SU-DHL-6 (cell line): ENCODE data around the gene RYK.

Experiments used
- H2AFZ ChIP-seq: fragments of 200-600 bp; sonication (generic); 2 replicates; pipeline ENCODE4 v1.6.1; 2014; ENCODE audit warnings: low read depth, mild to moderate bottlenecking, moderate library complexity, mixed read lengths, antibody characterized with exemption, low read length; ENCODE audit not compliant: severe bottlenecking
- H3F3A ChIP-seq: fragments of 200-600 bp; shearing (Covaris generic); 2 replicates; pipeline ENCODE4 v1.6.0; 2016; ENCODE audit warnings: antibody characterized with exemption, mild to moderate bottlenecking; ENCODE audit not compliant: insufficient read depth
- H3K27ac ChIP-seq: fragments of 200-600 bp; sonication (generic); 2 replicates; pipeline ENCODE4 v1.5.1; 2016; ENCODE audit warnings: low read depth, mild to moderate bottlenecking, low read length, moderate library complexity, mixed read lengths
- H3K27me3 ChIP-seq: fragments of 200-600 bp; sonication (generic), shearing (Covaris generic); 2 replicates; pipeline ENCODE4 v1.6.0; 2014; ENCODE audit warnings: mild to moderate bottlenecking, low read length
- H3K36me3 ChIP-seq: fragments of 200-600 bp; sonication (generic); 2 replicates; pipeline ENCODE4 v1.6.1; 2014; ENCODE audit warnings: mild to moderate bottlenecking, low read length, mixed read lengths
- H3K4me2 ChIP-seq: fragments of 300-600, 200-600 bp; shearing (Covaris generic), sonication (generic); 2 replicates; pipeline ENCODE4 v1.6.0; 2014; ENCODE audit warnings: low read length, low read depth, mild to moderate bottlenecking; ENCODE audit not compliant: poor library complexity, severe bottlenecking
- H3K4me3 ChIP-seq: fragments of 200-600 bp; sonication (generic); 2 replicates; pipeline ENCODE4 v1.5.1; 2014; ENCODE audit warnings: antibody characterized with exemption, low read length, mild to moderate bottlenecking, mixed read lengths; ENCODE audit not compliant: insufficient read depth, poor library complexity, severe bottlenecking
- H3K79me2 ChIP-seq: fragments of 200-600 bp; sonication (generic); 2 replicates; pipeline ENCODE4 v1.6.1; 2014; ENCODE audit warnings: mild to moderate bottlenecking, low read length, moderate library complexity; ENCODE audit not compliant: insufficient read depth
- H3K9ac ChIP-seq: fragments of 200-600 bp; sonication (generic); 2 replicates; pipeline ENCODE4 v1.7.0; 2014; ENCODE audit warnings: mild to moderate bottlenecking, low read length
- H3K9me2 ChIP-seq: fragments of 200-600 bp; sonication (generic); replicated peaks from 2 replicates; pipeline ENCODE4 v1.6.1; 2014; ENCODE audit warnings: low read length; ENCODE audit not compliant: insufficient read depth
- H3K9me3 ChIP-seq: fragments of 200-600 bp; sonication (generic); 2 replicates; pipeline ENCODE4 v1.6.1; 2014; ENCODE audit warnings: low read length, mixed read lengths; ENCODE audit not compliant: insufficient read depth
- H4K20me1 ChIP-seq: fragments of 200-600 bp; sonication (generic); 2 replicates; pipeline ENCODE4 v1.6.1; 2014; ENCODE audit warnings: low read depth, mild to moderate bottlenecking, antibody characterized with exemption, low read length, moderate library complexity, mixed read lengths
- CTCF ChIP-seq: fragments of 200-600 bp; sonication (generic); IDR thresholded peaks from one replicate; pipeline ENCODE4 v1.5.1; 2017; ENCODE audit warnings: antibody characterized with exemption, mild to moderate bottlenecking, low read length, moderate library complexity; ENCODE audit not compliant: insufficient read depth, poor library complexity, severe bottlenecking
- EZH2phosphoT487 ChIP-seq: fragments of 200-600 bp; sonication (generic), shearing (Covaris generic); conservative IDR thresholded peaks from 2 replicates; pipeline ENCODE4 v1.6.1; 2018; ENCODE audit warnings: mild to moderate bottlenecking, antibody characterized with exemption, low read length, moderate library complexity, mixed read lengths

The RYK gene

GRCh38 chr3:134235577-134236076 is 15.0 kb downstream of the RYK start:
- H3K27ac ChIP-seq: no peak overlapping the region
- no peaks in the 10 kb centered on the region for H3K9me2 ChIP-seq
- no peaks in the 10 kb centered on the region for H3F3A ChIP-seq
- peaks cover 26% of the 10 kb centered on the region for H4K20me1 ChIP-seq
- TF ChIP-seq CTCF: no peak
- no peak for TF ChIP-seq EZH2phosphoT487
- no peaks in the 10 kb centered on the region for H3K9me3 ChIP-seq
- no peak overlapping the region for H3K4me3 ChIP-seq
- no peaks in the 10 kb centered on the region for H3K27me3 ChIP-seq
- no peak overlapping the region for H3K9ac ChIP-seq
- peaks cover 16% of the 10 kb centered on the region; the same call in 1 of the 2 replicates for H3K79me2 ChIP-seq
- no peaks in the 10 kb centered on the region for H3K36me3 ChIP-seq
- H3K4me2 ChIP-seq: no peak overlapping the region
- no peak overlapping the region for H2AFZ ChIP-seq

- TF ChIP-seq CTCF (no peak), EZH2phosphoT487 (no peak)
- H2AFZ ChIP-seq: no peak overlapping the region
- H3K79me2 ChIP-seq: peaks cover 16% of the 10 kb centered on the region; the same call in 1 of the 2 replicates
- no peaks in the 10 kb centered on the region for H3F3A ChIP-seq
- H3K4me2 ChIP-seq: no peak overlapping the region
- peaks cover 34% of the 10 kb centered on the region for H4K20me1 ChIP-seq
- no peaks in the 10 kb centered on the region for H3K9me3 ChIP-seq
- H3K4me3 ChIP-seq: no peak overlapping the region
- no peak overlapping the region for H3K27ac ChIP-seq
- H3K36me3 ChIP-seq: no peaks in the 10 kb centered on the region
- H3K27me3 ChIP-seq: no peaks in the 10 kb centered on the region
- no peaks in the 10 kb centered on the region for H3K9me2 ChIP-seq
- H3K9ac ChIP-seq: no peak overlapping the region
These were observed 17.7 kb downstream of the RYK start for GRCh38 chr3:134232951-134233350.

GRCh38 chr3:134232151-134232550 is 18.5 kb downstream of the RYK start:
- no peak overlapping the region for H3K4me2 ChIP-seq
- no peak overlapping the region for H3K9ac ChIP-seq
- H3K36me3 ChIP-seq: no peaks in the 10 kb centered on the region
- H3K4me3 ChIP-seq: no peak overlapping the region
- H3K9me2 ChIP-seq: no peaks in the 10 kb centered on the region
- H3K27me3 ChIP-seq: no peaks in the 10 kb centered on the region
- H3F3A ChIP-seq: no peaks in the 10 kb centered on the region
- peaks cover 14% of the 10 kb centered on the region; the same call in 1 of the 2 replicates for H3K79me2 ChIP-seq
- H4K20me1 ChIP-seq: peaks cover 34% of the 10 kb centered on the region
- H2AFZ ChIP-seq: no peak overlapping the region
- H3K27ac ChIP-seq: no peak overlapping the region
- no peak for TF ChIP-seq EZH2phosphoT487
- TF ChIP-seq CTCF: no peak
- H3K9me3 ChIP-seq: no peaks in the 10 kb centered on the region
